Erythroblast (primary cell): ENCODE measurements around the gene CAPN10.

Experiments used
- GATA1 ChIP-seq: IDR thresholded peaks from 2 replicates; pipeline ENCODE4 v1.6.1; 2011; ENCODE audit warnings: low read depth, mild to moderate bottlenecking, control low read depth, low read length, moderate library complexity
- POLR2A ChIP-seq: IDR thresholded peaks from 2 replicates; pipeline ENCODE4 v1.6.1; 2011; ENCODE audit warnings: mild to moderate bottlenecking, low read length

- TF ChIP-seq POLR2A (no peak), GATA1 (no peak)
These were observed 28.9 kb downstream of the CAPN10 start for GRCh38 chr2:240615396-240615795.
